Lower lobe of right lung (tissue), 2 donors: ENCODE measurements around the gene LRIT3. TPM values are rescaled to one million over a fixed set of nuclear protein-coding genes. Genes with fewer than 3 reads are reported as not detected.
A peak's percentile ranks its signal among the peaks of the same experiment; 100 is the strongest.

ENCODE experiments used
- ATAC-seq, 2 donors: fragments of 200-7000 bp; cut with Tn5 transposase; one replicate each; pipeline ENCODE4 v1.9.1; 2020 to 2022; ENCODE audit warnings: mild to moderate bottlenecking in 2 of 2, moderate library complexity in 2 of 2
- DNase-seq: peaks from one replicate; pipeline ENCODE4 v3.0.0-alpha.2; 2020
- H3K27ac ChIP-seq: fragments of 200-600 bp; one replicate; pipeline ENCODE4 v1.8.0; 2022
- H3K27me3 ChIP-seq: fragments of 200-600 bp; one replicate; pipeline ENCODE4 v1.8.0; 2022; ENCODE audit warnings: low read depth
- H3K36me3 ChIP-seq: fragments of 200-600 bp; one replicate; pipeline ENCODE4 v1.8.0; 2022; ENCODE audit warnings: mild to moderate bottlenecking
- H3K4me1 ChIP-seq: fragments of 200-600 bp; one replicate; pipeline ENCODE4 v1.8.0; 2022
- H3K4me3 ChIP-seq: fragments of 200-600 bp; one replicate; pipeline ENCODE4 v1.8.0; 2022; ENCODE audit warnings: mild to moderate bottlenecking
- H3K9me3 ChIP-seq: fragments of 200-600 bp; one replicate; pipeline ENCODE4 v1.8.0; 2022
- CTCF ChIP-seq: fragments of 200-600 bp; IDR thresholded peaks from one replicate; pipeline ENCODE4 v1.8.0; 2022; ENCODE audit warnings: antibody characterized with exemption, mild to moderate bottlenecking
- intact Hi-C: fragments of 100-400 bp; cut with DNase I; formaldehyde crosslinking; loops from one replicate; pipeline ENCODE4 v1.11.0; 2022
- total RNA-seq: library from RNA; stranded (reverse); fragmentation: NEBNext Ultra II Directional; extraction: Animal tissue kit (Norgen Biotek cat#: 25700); gene quantifications from one replicate; pipeline ENCODE4 v1.2.1, GENCODE V29; 2021
- donor health status: DM: no; HTN: yes; CAD: no; lungs with severe emphysema.

LRIT3 gene
- total RNA-seq, 1 donor from 2014 or later: 0.12 TPM

- intact Hi-C loops: no loop called here
- DNase-seq (no peak), ATAC-seq (peak; percentile 52 to 84)
- Histone ChIP-seq H3K36me3 (no peaks in the 10 kb centered on the region), H3K9me3 (no peaks in the 10 kb centered on the region), H3K27ac (no peak within 1 kb of the TSS), H3K4me1 (no peaks in the 10 kb centered on the region), H3K4me3 (peak within 1 kb of the TSS; percentile 17), H3K27me3 (no peaks in the 10 kb centered on the region)
- TF ChIP-seq CTCF: no peak
Observed at GRCh38 chr4:109912706-109913595, 65.0 kb downstream of the LRIT3 start, which contains the start of gene EGF. Gene EGF (plus strand): TSS chr4:109912883. CDS start chr4:109913336, 453 bp downstream.

GRCh38 chr4:109913596-109914241, 65.8 kb downstream of the LRIT3 start:
- Histone ChIP-seq H3K4me1 (no peaks in the 10 kb centered on the region), H3K4me3 (peak overlapping the region; percentile 10), H3K27ac (no peak overlapping the region), H3K27me3 (no peaks in the 10 kb centered on the region), H3K9me3 (no peaks in the 10 kb centered on the region), H3K36me3 (no peaks in the 10 kb centered on the region)
- TF ChIP-seq CTCF: no peak
- ATAC-seq (no peak), DNase-seq (no peak)
- intact Hi-C loops: no loop called here

GRCh38 chr4:109914322-109914721, 66.4 kb downstream of the LRIT3 start:
- Histone ChIP-seq H3K4me3 (peak overlapping the region; percentile 10), H3K27me3 (no peaks in the 10 kb centered on the region), H3K9me3 (no peaks in the 10 kb centered on the region), H3K27ac (no peak overlapping the region), H3K36me3 (no peaks in the 10 kb centered on the region), H3K4me1 (no peaks in the 10 kb centered on the region)
- no peak for TF ChIP-seq CTCF
- ATAC-seq: peak; percentile 29 to 64
- intact Hi-C loops: no loop called here
- no peak for DNase-seq

- H3K36me3 ChIP-seq: no peaks in the 10 kb centered on the region
- H3K27me3 ChIP-seq: no peaks in the 10 kb centered on the region
- no peak overlapping the region for H3K27ac ChIP-seq
- no peaks in the 10 kb centered on the region for H3K9me3 ChIP-seq
- no peak for DNase-seq
- TF ChIP-seq CTCF: no peak
- ATAC-seq: no peak
- H3K4me1 ChIP-seq: no peaks in the 10 kb centered on the region
- intact Hi-C loops: no loop called here
- no peak overlapping the region for H3K4me3 ChIP-seq
Observed at GRCh38 chr4:109915385-109916026, 67.6 kb downstream of the LRIT3 start.

- H3K36me3 ChIP-seq: no peaks in the 10 kb centered on the region
- H3K4me3 ChIP-seq: no peak overlapping the region
- intact Hi-C loops: no loop called here
- H3K4me1 ChIP-seq: no peaks in the 10 kb centered on the region
- DNase-seq (no peak), ATAC-seq (no peak)
- no peaks in the 10 kb centered on the region for H3K9me3 ChIP-seq
- H3K27ac ChIP-seq: no peak overlapping the region
- TF ChIP-seq CTCF: no peak
- H3K27me3 ChIP-seq: no peaks in the 10 kb centered on the region
Observed at GRCh38 chr4:109916027-109916409, 68.1 kb downstream of the LRIT3 start.
